HG02943 (cell line): Measurements from ENCODE around the gene PAPPA2.
"Not testable (repeated sequence)": the region's sequence is repeated elsewhere in the genome, so short reads cannot be mapped to it uniquely, and the experiment has no call there.

Source experiments
- ATAC-seq: cut with Tn5 transposase; IDR thresholded peaks from one replicate; pipeline ENCODE4 v1.9.1; 2021; ENCODE audit warnings: mild to moderate bottlenecking, low read depth, moderate library complexity; ENCODE audit not compliant: unreplicated experiment

The PAPPA2 gene, protein sequence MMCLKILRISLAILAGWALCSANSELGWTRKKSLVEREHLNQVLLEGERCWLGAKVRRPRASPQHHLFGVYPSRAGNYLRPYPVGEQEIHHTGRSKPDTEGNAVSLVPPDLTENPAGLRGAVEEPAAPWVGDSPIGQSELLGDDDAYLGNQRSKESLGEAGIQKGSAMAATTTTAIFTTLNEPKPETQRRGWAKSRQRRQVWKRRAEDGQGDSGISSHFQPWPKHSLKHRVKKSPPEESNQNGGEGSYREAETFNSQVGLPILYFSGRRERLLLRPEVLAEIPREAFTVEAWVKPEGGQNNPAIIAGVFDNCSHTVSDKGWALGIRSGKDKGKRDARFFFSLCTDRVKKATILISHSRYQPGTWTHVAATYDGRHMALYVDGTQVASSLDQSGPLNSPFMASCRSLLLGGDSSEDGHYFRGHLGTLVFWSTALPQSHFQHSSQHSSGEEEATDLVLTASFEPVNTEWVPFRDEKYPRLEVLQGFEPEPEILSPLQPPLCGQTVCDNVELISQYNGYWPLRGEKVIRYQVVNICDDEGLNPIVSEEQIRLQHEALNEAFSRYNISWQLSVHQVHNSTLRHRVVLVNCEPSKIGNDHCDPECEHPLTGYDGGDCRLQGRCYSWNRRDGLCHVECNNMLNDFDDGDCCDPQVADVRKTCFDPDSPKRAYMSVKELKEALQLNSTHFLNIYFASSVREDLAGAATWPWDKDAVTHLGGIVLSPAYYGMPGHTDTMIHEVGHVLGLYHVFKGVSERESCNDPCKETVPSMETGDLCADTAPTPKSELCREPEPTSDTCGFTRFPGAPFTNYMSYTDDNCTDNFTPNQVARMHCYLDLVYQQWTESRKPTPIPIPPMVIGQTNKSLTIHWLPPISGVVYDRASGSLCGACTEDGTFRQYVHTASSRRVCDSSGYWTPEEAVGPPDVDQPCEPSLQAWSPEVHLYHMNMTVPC (N-terminal part only)

DNA sequence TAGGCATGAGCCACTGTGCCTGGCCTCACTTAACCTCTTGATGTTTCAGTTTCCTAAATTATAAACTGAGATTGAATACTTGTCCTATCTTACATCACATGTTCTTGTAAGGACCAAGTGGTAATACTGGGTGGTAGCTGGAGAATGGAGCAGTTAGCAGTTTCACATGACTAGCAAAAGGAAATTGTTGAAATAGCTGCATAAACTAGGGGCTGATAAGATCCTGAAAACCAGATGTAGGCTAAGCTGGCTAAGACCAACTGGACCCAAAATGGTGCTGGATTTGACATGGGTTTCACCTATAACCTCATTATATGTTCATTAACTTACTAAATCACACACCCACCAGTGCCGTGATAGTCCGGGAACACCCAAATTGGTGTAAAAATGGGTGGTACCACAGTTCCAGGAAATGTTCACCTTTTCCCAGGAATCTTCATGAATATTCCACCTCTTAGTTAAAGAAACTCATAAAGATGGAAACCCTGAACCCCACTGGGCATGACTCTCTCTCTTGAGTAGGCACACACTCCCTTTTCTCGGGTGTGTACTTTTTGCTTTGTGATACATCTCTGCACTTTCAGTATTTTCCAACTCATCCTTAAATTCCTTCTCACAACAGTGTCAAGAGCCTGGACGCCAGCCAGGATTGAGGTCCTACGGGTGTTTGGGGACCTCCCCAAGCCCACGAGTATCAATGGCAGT lies at the start of gene PAPPA2:
PAPPA2 (plus strand) TSS at position 502 of the 705 bp plus-strand sequence. CDS start 93,148 bp downstream, outside the sequence.
- no peak for ATAC-seq

DNA sequence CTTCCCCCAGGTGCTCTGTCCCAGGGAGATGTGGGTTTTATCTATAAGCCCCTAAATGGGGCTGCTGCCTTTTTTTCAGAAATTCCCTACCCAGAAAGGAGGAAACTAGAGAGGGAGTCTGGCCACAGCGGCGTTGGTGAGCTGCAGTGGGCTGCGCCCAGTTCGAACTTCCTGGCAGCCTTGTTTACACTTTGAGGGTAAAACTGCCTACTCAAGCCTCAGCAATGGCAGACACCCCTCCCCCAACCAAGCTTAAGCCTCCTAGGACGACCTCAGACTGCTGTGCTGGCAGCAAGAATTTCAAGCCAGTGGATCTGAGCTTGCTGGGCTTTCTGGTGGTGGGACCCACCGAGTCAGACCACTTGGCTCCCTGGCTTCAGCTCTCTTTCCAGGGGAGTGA lies 46.2 kb upstream of the PAPPA2 start:
- no peak for ATAC-seq

DNA sequence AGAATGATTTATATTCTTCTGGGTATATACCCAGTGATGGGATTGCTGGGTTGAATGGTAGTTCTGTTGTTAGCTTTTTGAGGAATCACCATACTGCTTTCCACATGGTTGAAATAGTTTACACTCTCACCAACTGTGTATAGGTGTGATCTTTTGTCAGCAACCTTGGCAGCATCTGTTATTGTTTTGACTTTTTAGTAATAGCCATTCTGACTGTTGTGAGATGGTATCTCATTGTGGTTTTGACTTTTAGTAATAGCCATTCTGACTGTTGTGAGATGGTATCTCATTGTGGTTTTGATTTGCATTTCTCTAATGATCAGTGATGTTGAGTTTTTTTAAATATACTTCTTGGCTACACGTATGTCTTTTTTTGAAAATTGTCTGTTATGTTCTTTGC lies 43.4 kb upstream of the PAPPA2 start:
- not testable (repeated sequence) for ATAC-seq

DNA sequence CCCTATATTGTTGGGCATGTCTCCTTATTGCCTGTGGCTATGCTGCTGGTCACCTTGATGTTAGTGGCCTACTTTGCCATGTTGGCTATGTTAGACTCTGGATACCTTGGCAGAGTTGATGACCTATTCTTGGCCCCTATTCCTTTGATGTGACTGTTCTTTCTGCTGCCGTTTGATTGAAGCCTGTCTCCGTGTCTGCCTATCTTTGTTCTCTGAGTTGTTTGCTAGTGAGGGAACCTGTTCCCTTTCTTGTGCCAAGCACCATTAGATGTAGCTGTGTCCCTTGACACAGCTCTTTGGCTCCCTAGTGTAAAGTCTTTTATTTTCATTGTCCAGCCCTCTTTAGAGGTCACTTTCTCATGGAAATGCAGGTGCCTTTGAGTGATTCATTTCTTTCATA lies 28.7 kb upstream of the PAPPA2 start:
- ATAC-seq: no peak

DNA sequence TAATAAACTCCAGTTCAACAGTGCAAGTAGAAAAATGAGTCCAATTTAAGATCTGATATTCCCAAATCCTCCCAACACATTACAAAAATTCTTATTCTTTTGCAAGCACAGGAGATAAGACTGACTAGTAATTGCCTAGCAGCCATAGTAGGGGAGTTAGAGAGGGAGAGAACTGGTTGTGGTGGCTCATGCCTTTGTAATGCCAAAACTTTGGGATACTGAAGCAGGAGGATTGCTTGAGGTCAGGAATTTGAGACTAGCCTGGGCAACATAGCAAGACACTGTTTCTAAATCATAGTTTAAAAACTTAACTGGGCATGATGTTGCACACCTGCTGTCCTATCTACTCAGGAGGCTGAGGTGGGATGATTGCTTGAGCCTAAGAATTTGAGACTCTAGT lies 26.7 kb upstream of the PAPPA2 start:
- ATAC-seq: no peak

DNA sequence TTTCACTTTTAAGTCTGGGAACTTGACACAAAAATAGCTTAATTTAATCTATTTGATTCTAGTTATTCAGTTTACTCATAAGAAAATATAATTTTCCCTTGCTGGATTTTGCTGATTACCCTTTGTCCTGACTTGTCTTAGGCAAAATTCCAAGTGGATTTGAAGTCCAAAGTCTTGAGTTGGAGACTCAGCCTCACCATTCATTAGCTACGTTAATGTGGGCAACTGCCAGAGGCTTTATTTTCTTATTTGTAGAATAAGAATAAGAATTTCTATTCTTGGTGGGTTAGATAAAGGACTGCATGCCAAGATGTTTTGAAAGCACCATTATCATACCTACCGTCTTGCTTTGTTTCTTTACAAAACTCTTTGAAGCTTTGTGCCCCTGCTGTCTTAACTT lies 22.8 kb upstream of the PAPPA2 start:
- ATAC-seq: no peak

DNA sequence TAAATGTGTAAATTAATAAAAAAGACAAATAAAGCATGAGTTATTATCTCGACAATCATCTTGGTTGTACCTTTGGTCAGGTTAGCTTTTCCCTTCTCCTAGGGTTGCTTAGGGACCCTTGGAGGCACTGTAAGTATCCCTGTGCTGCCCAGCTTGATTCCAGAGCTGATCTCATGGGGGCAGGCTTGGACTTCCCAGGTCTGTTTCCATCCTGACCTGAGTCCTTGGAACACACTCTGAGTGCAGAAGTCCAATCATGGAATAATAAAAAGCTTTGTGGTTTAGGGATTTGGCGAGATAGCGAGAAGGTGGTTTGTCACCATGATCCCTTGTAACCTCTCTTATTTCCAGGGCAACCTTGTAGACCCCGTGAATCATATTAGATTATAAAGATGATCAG lies 18.7 kb upstream of the PAPPA2 start:
- no peak for ATAC-seq

DNA sequence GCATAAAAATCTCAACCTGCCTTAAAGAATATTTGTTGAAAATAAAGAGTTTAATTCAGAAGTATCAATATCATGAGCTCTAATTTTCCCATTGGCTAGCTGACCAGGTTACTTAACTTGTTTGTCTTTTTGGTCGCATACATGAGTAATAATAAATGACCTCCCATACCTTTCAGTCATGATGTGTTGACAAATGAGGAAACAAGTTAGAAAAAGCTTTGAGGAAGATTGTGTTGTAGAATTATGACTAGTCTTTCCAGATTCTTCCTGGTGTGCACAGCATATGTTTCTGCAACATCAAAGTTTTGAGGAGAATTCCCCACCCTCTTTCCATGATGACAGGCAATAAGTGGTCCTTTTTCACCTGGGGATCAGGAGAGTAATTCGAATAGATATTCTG lies 17.6 kb upstream of the PAPPA2 start:
- ATAC-seq: no peak

DNA sequence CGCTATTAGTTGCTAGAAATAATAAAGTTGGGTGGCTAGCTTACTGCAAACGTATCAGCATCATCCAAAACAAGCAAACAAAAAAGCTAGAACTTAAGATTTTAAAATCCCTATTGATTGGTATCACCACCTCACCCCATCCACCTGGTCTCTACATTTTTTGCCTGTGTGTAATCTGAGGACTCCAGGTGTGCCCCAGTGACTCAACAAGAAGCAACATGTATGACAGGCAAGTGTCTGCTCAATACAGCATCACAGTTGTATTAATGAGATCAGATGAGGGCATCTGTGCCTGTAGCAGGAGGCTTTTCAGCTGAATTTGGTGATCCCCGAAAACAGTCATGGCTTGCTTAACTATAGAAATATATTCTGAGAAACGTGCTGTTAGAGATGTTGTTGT lies 14.6 kb upstream of the PAPPA2 start:
- ATAC-seq: no peak

DNA sequence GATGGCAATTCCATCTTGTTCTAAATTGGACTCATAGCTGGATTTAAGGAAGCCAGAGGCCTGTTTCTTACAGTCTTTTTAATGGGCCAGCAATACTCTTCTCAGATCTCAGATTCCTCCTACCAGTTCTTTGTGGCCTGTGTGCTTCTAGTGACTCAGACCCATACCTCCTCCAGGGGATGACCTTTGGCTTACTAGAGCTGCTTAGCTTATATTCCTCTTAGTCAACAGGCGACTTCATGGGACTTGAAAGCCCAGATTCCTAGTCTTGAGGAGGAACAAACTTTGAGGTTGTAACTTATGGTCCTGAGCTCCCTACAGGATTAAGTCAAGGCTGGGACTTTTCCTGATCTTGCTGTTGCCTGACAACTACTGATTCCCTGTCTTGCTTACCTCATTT lies 12.4 kb upstream of the PAPPA2 start:
- ATAC-seq: no peak

DNA sequence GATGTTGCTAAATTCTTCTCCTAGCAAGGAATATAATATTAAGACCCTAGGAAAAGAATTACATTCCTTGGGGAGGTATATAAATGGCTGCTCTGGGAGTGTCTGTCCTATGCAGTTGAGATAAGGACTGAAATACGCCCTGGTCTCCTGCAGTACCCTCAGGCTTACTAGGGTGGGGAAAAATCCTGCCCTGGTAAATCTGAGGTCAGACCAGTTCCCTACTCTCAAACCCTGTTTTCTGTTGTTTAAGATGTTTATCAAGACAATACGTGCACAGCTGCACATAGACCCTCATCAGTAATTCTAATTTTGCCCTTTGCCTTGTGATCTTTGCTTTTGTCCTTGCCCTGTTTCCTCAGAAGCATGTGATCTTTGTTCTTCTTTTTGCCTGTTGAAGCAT lies 11.2 kb upstream of the PAPPA2 start:
- ATAC-seq: not testable (repeated sequence)

DNA sequence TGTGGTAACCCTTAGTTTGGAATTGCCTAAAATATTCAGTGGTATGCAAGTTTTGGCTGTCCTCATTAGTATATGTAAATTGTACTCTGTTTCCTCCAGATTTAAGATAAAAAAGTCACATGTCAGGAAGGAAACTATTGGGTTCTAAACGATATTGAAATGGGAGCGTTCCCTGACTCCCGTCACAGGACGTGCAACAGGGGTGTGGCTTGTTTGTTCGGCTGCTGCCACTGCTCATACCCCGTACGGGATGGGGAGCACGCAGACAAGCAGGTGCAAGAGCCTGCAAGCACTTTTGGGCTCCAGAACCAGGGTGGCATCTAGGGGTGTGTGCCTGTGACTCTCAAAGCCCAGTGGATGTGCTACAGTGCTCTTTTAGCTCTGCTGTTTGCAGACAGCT lies 6.2 kb upstream of the PAPPA2 start:
- ATAC-seq: no peak

DNA sequence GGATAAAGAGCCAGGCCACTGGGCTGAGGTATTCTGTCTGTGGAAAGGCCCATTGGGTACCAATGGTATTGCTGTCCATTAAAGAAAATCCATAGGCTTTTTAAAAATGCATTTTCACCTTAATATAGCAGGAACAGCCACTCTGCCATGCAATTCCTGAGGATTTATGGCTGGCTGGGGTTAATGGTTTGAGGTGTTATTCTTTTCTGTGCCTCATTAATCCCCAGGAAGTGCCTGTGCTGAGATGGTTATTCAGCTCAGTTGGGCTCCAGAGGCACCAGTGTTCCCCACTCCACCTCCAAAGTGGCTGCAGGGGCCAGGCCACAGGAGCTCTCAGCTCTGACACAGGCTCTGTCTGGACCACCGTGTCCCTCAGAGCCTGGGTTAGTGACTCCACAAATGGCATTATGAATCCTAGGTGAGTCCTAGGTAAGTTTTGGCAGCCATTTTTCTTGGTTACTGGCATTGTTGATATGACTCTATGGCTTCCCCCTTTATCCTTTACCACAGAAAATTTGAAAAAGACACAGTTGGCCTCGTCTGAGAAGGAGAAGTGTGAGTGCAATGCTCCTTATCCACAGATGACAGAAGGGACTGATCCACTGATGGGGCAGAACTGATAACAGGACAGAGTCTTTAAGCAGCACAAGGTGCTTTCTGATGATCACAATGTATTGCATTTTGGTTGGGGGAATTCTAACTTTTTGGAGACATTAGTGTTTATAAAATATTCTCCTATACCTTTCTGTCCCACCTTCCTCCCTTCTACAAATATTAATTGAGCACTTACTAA lies 2.2 kb upstream of the PAPPA2 start:
- no peak for ATAC-seq

DNA sequence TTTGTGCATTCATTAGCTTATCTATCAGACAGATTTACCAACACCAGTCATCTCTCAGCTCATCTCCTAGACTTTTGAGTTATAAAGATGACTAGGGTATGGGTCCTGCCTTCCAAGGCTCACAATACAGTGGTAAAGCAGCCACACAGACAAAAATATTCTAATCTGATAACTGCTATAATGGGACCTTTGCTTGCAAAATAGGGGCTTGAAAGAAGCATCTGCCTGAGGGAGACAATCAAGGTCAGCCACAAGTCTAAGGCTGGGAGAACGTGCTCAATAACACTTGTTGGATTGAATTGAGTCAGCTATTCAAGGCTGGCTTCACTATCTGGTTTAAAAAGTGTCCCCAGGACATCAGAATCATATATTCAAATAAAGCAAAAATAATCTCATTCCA lies 1.4 kb upstream of the PAPPA2 start:
- ATAC-seq: no peak

DNA sequence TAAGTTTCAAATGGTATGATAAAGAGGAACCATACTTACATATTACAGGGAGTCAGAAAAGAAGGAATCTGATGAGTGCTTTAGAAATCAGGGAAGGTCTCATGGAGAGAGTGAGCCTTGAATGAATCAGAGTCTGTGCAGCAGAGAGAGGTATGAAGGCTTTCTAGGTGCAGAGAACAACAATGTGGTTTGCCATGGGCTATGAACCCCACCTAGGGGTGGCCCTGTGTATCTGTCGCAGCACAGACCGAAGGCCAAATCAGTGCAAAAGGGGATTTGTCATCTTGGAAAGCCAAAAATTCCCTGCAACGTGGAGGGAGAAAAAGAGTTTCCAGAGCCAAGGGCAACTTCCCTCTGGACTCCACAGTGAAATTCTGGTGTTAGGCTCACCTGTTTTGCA lies 3.5 kb downstream of the PAPPA2 start:
- ATAC-seq: no peak

DNA sequence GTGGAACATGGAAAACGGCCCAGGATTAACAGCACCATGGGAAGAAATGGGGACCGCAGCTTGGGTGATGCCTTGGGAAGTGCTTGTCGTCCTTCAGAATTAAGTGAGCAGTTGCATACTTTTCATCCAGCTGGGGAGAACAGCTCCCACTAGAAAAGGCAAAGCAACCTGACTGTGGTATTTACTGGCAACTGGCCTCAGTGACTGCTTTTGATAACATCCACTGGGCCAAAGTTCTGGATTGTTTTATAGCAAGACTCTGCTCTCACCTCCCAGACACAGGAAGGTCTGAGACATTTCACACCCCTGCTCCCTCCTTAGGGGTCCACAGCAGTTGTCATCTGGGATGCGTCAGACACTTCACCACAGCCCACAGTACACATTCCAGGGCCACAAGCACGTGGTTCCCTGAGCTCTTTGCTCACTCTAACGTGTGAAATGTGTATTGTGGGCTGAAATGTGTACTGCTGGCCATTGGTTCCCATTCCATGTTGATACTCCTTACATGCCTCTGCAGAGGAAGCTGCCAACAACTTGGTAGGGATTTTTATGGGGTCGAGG lies 6.6 kb downstream of the PAPPA2 start:
- ATAC-seq: no peak

DNA sequence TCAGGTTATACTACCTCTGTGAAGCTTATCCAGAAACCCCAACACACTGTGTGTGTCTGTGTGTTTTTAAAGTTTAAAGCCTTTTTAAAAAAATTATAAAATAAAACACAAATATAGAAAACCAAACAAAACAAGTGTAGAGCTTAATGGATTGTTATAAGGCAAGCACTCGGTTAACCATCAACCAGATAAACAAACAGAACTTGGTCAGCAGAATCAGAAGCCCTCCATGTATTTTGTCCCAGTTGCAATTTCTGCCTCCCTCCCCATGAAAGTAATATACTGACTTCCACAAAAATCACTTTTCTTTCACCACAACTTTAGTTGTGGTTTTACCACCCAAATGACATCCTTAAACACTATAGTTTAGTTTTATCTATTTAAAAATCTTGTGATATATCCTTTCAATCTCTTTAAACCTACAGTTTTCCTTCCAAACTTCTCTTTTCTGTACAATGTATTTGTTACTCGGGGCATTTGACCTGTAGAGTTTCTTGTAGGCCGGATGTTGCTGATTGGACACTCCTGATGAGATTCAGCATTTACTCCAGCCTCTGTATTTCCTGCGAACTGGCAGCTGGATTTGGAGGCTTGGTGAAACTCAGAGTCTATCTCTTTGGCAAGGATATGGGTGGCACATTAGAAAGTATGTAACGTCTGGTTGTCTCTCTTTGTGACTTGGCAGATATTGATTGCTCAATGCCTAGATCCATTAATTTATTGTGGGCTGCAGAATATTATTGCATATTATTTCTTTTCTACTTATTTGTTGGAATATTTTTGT lies 8.6 kb downstream of the PAPPA2 start:
- ATAC-seq: no peak

DNA sequence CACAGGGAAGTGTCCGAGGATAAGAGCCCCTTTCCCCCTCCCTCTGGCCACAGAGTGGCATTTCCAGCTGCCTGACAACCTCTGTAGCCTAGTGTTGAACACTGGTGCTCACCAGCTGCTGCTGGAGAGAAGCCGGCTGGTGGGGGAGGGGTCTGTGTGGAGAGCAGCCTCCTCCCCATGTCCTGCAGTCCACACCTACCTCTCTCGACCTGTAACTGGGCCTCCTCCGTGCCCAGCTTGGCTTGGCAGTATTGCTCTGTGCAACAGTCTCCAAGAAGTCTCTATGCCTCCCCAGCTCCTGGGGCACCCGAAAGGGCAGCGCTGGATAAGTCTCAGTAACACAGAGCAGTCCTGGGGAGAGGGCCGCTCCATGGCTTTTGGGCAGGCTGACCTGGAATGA lies 17.0 kb downstream of the PAPPA2 start:
- no peak for ATAC-seq

DNA sequence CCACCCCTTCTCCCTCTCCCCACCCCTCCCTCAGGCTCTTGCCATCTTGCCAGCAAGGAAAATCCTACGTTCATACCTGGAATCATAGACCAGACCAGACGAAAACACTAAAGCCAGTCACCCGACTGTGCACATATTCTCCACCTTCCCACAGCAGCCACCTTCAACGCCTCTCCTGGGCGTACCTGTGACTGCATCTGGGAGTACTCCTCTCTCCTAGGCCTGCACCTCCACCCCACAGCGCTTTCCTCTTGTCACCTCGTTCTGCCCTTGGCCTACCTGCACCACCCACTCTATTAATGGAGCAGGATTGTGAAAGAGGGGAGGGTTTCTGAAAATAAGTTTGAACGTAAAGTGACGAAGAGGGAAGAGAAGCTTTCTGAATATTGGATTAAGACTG lies 17.8 kb downstream of the PAPPA2 start:
- no peak for ATAC-seq
